HG02884 (cell line): ENCODE measurements around the gene GARRE1.
"Not testable (repeated sequence)": the region's sequence is repeated elsewhere in the genome, so short reads cannot be mapped to it uniquely, and the experiment has no call there.

Experiments used
- ATAC-seq: cut with Tn5 transposase; IDR thresholded peaks from one replicate; pipeline ENCODE4 v1.9.1; 2021; ENCODE audit warnings: mild to moderate bottlenecking, moderate library complexity; ENCODE audit not compliant: unreplicated experiment

Gene GARRE1

DNA sequence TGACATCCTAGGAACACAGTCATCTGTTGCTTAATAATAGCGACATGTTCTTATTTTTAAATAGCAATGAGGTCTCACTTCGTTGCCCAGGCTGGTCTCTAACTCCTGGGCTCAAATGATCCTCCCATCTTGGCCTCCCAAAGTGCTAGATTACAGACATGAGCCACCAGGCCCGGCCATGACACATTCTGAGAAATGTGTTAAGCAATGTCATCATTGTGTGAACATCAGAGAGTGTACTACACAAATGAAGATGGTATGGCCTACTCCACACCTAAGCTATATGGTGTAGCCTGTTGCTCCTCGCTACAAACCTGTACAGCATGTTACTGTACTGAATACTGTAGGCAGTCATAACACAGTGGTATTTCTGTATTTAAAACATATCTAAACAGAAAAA, 24.6 kb upstream of the GARRE1 start:
- ATAC-seq, result no peak

- ATAC-seq, result no peak
These were observed 23.5 kb upstream of the GARRE1 start for GRCh38 chr19:34230820-34231219.

DNA sequence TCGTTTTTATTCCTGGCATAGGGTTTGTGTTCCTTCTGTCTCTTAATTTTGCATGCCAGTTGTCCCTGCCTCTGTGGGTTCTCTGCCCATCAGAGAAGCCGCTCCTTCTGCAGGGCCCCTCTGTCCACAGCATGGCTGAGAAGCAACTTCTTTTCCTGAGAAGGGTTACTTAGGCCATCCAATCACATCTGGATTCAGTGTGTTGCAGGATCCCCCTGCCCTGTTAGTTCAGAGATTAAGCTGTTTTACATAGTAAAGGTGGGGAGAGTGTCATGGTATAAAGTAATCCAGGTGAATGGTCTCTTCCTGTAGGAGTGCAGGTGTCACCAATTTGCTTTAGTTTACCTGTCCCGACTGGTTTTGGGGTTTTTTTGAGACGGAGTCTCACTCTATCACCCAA, 22.9 kb upstream of the GARRE1 start:
- ATAC-seq, result no peak

- ATAC-seq, result no peak
These were observed 21.5 kb upstream of the GARRE1 start for GRCh38 chr19:34232566-34233481.

GRCh38 chr19:34235425-34235940, 18.9 kb upstream of the GARRE1 start:
- ATAC-seq, result no peak

- no peak for ATAC-seq
These were observed 18.0 kb upstream of the GARRE1 start for GRCh38 chr19:34236035-34236987.

DNA sequence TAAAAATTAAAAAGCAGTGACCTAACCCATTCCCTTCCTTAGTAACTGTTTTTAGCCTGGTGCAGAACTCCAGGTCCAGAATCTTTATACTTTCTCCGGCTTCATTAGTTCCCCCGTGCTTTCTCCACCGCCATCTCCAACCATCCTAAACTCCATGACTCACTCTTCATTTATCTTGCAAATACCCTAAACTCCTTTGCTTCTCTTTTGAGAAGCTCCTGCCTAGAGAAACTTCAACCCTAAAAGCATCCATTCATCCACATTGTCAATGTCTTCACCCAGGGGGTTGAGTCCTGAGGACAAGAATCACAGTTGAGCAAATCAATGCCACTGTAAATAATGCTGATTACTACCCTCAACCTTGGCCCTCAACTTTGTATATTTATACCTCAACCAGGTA, 17.1 kb upstream of the GARRE1 start:
- ATAC-seq, result no peak

DNA sequence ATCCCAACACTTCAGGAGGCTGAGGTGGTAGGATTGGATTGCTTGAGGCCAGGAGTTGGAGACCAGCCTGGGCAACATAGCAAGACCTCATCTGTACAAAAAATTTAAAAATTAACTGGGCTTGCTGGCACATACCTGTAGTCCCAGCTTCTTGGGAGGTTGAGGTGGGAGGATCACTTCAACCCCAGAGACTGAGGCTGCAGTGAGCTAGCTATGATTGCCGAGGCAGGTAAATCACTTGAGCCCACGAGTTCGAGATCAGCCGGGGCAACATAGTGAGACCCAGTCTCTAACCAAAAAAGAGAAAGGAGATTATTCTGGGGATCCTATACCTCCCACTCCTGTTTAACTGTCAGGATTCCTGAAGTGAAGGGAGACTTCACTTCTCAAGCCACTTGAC, 16.4 kb upstream of the GARRE1 start:
- ATAC-seq, result no peak

- no peak for ATAC-seq
These were observed 12.6 kb upstream of the GARRE1 start for GRCh38 chr19:34241513-34242337.

DNA sequence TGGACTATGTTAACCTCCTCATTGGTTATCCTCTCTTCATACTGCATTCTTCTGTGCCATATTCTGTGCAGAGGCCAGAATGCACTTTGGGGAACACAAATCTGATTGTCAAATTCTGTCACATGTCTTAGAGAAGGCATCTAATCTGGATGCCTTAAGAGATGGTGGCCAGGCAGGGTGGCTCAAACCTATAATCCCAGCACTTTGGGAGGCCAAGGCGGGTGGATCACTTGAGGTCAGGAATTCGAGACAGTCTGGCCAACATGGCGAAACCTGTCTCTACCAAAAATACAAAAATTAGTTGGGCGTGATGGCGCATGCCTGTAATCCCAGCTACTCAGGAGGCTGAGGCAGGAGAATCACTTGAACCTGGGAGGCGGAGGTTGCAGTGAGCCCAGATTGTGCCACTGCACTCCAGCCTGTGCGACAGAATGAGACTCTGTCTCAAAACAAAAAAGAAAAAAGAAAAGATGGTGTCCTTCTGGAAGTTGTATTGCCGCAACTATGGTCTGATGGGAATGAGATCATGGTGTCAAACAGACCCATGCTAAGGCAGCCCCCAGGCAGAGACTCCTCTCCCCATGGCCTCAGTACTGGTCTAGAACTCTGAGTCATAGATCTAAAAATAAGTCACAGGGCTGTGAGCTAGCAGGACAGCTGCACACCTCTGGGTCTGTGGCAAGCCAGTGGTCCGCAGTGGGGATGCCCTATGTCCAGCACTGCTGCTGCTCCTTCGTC, 11.0 kb upstream of the GARRE1 start:
- not testable (repeated sequence) for ATAC-seq

- ATAC-seq, result no peak
These were observed 10.3 kb upstream of the GARRE1 start for GRCh38 chr19:34243876-34244578.

DNA sequence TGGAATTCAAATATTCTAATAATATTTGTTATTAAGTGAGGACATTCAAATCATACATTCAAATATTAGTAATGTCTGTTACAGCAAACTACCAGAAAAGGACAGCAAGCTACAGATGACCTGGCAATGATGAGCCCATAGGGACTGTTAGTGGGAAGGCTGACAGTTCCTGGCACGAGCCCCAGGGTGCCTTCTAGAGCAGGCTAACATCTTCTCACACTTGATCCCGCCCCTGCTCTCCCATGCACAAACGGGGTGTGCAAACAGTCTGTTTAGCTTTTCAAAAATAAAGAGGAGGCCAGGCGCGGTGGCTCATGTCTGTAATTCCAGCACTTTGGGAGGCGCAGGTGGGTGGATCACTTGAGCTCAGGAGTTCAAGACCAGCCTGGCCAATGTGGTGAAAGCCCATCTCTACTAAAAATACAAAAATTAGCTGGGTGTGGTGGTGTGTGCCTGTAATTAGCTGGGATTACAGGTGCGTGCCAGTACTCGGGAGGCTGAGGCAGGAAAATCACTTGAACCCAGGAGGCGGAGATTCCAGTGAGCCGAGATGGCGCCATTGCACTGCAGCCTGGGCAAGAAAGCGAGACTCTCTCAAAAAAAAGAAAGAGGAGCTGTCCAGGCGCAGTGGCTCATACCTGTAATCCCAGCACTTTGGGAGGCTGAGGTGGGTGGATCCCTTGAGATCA, 9.6 kb upstream of the GARRE1 start:
- no peak for ATAC-seq

DNA sequence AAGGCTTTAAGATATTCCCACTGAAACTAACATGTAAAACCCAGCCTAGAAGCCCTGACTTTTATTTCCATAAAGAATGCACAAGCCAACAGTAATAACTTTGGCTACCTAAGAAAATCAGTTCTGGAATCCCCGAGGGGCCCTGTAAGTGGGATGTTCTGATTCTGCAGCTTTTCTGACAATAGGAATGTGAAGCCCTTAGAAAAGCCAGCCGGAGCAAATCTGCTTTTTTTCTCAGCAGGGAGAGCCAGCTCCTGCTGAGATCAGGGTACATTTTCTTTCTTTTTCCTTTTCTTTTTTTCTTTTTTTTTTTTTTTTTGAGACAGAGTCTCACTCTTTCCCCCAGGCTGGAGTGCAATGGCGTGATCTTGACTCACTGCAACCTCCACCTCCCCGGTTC, 8.0 kb upstream of the GARRE1 start:
- ATAC-seq, result no peak

DNA sequence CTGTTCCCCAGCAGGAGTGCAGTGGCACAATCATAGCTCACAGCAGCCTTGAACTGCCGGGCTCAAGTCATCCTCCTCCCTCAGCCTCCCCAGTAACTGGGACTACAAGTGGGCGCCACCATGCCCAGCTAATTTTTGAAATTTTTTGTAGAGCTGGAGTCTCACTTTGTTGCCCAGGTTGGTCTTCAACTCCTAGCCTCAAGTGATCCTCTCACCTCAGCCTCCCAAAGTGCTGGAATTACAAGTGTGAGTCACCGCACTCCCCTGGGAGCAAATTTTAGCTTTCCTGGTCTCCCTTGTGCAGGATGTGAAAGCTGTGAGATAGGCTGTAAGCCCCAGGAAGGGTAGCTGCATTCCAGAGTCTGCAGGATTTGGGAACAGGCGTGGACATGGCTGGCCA, 5.4 kb upstream of the GARRE1 start:
- ATAC-seq, result no peak

DNA sequence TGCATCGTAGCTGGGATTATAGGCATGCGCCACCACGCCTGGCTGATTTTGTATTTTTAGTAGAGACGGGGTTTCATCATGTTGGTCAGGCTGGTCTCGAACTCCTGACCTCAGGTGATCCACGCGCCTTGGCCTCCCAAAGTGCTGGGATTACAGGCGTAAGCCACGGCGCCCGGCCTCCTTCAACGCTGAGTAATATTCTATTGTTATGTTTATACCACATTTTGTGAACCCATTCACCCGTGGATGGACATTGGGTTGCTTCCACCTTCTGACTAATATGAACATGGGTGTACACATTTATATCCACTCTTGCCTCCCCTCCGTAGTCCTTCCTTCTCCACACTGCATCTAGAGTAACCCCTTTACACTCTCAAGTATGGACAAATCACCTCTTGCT, 1.2 kb upstream of the GARRE1 start:
- ATAC-seq, result not testable (repeated sequence)

DNA sequence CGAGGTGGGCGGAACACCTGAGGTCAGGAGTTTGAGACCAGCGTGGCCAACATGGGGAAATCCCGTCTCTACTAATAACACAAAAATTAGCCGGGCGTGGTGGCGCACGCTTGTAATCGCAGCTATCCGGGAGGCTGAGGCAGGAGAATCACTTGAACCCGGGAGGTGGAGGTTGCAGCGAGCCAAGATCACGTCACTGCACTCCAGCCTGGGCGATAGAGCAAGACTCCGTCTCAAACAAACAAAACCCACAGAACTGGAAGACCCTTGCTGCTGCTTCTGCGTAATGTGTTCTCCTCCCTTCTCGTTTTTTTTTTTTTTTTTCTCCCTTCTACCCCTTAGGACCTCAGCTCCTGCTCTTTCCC, 691 bp upstream of the GARRE1 start:
- not testable (repeated sequence) for ATAC-seq

DNA sequence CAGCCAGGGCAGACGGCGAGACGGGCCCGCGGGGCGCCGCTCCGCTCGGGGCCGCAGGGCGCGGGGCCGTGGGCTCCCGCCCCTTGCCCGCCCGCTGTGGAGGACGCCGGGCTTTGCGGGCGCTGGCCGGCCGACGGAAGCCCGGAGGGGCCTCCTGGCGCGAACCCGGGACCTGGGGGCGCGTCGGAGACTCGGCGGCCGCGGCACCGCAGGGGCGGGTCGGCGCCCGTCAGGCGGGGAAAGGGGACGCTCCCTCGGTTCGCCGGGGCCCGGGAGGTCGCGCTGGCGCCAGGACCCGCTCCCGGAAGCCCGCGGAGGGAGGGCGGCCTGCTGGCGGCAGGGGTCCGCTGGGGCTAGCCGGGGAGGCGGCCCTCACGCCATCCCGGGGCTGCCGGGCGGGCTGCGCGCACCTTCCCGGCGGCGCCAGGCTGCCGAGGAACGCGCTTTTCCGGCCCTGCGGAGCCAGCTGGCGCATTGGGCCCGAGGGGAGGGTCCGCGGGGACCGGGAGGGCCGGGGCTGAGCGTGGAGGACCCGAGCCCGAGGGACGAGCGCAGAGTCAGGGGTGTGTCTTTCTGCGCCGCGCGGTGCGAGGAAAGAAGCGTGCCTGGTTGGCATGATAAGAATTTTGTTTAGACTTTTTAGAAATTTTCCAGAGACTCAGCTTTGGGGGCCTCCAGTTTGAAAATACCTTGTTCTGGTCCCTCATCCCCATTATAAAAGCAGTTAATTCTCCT, 511 bp downstream of the GARRE1 start:
- peak; percentile 38 for ATAC-seq

GRCh38 chr19:34255546-34255945, 1.2 kb downstream of the GARRE1 start:
- no peak for ATAC-seq
